CD4-positive, alpha-beta T cell treated with Interleukin-17A for 4 hours (primary cell): ENCODE measurements around the gene MAOA.
"Not testable (repeated sequence)": the region's sequence is repeated elsewhere in the genome, so short reads cannot be mapped to it uniquely, and the experiment has no call there.

ENCODE experiments used
- DNase-seq: peaks from one replicate; pipeline ENCODE4 v3.0.0-alpha.2; 2020; ENCODE audit warnings: mixed read lengths

MAOA gene

DNA sequence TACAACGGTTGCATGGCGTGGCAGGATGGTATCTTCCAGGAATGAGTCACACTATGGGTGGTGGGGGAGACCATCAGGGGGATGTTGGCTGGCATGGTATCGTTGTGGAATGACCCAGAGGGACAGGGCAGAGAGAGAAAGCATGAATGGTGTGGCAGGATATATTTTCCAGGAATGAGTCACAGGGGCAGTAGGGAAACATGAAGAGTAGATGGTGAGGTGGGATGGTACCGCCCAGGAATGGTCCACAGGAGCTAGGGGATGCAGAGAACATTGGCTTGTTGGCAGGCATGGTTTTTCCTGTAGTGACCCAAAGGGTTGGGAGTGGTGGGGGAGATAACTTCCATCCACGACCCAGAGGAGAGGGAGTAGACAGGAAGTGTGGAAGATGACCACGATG lies 62.4 kb downstream of the MAOA start:
- DNase-seq: no peak

GRCh38 chrX:43718956-43719355 lies 62.9 kb downstream of the MAOA start:
- no peak for DNase-seq

GRCh38 chrX:43720082-43720481 lies 64.0 kb downstream of the MAOA start:
- no peak for DNase-seq

- no peak for DNase-seq
Observed at GRCh38 chrX:43720961-43721360, 64.9 kb downstream of the MAOA start.

- not testable (repeated sequence) for DNase-seq
Observed at GRCh38 chrX:43725227-43725626, 69.1 kb downstream of the MAOA start.

- not testable (repeated sequence) for DNase-seq
Observed at GRCh38 chrX:43727254-43727653, 71.2 kb downstream of the MAOA start.

GRCh38 chrX:43728002-43728401 lies 71.9 kb downstream of the MAOA start:
- no peak for DNase-seq

- no peak for DNase-seq
Observed at GRCh38 chrX:43728966-43729365, 72.9 kb downstream of the MAOA start.

GRCh38 chrX:43731086-43731485 lies 75.0 kb downstream of the MAOA start:
- no peak for DNase-seq

GRCh38 chrX:43733699-43734098 lies 77.6 kb downstream of the MAOA start:
- DNase-seq: no peak

DNA sequence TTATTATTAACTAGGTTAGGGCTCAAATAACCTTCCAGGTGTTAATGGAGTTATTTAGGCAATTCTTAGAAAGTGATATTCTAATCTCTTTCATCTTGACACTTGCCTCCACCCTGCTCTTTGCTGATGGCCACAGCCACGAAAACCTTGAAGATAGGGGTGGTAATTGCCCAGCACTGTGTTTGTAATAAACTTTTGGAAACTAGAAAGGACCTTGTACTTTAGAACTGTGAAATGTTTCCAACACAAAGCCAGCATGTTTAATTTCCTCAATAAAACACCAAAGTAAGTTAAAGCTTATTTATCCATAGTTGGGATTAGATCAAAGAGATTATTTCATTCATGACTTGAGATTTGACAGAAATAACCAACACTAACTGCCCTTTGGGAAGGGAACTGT lies 78.3 kb downstream of the MAOA start:
- no peak for DNase-seq

DNA sequence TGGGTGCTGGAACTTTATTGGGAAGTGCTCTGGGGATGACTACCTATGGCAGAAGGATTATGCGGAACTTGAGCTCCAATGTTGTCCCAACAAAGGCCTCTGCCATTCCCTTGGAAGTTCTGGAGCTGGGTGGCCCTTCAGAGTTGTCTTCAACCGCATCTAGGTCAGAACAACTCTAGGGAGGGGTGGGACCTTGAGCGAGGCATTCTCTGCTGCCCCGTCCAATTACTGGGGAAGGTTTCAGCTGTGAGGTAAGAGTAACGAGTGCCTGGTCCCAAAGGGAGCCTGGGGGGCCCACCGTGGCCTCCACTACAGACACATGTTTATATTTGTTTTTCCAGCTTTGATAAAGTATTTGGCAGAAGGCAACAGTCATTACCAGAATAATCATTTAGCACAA lies 79.4 kb downstream of the MAOA start:
- DNase-seq: no peak

- DNase-seq: no peak
Observed at GRCh38 chrX:43735957-43736356, 79.9 kb downstream of the MAOA start.

GRCh38 chrX:43741843-43742573 lies 85.9 kb downstream of the MAOA start:
- DNase-seq: no peak

DNA sequence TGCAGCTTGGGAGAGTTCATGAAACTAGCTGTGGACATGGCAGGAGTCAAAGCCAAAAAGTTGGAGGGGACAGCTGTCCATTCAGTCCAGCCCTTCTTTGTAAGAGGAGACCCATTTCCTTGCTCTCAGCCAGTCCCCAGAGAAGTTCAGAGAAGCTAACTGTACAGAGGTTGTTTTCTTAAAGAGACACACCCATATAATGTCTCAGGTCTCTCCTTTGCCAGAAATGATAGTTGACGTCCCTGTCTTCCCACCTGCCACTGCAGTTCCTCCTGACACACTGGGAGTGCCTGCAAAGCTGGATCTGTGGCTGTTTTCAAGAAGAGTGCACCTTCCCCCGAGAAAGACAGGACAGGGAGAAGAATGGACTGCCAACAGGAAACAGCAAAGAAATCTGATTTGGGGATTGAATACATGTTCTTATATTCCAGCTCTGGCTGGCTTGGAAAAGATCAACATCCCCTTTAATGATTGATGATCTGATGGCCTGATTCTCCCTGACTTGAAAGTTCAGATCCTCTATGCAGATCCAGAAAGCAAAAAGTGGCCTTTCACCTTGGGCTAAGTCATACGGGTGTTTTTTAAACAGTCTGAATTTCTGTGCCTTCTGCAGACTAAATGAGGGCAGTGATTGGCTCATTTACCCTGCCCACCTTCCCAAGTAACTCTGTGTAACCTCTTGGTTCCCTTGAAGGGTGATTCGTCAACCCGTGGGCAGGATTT lies 87.2 kb downstream of the MAOA start:
- no peak for DNase-seq

DNA sequence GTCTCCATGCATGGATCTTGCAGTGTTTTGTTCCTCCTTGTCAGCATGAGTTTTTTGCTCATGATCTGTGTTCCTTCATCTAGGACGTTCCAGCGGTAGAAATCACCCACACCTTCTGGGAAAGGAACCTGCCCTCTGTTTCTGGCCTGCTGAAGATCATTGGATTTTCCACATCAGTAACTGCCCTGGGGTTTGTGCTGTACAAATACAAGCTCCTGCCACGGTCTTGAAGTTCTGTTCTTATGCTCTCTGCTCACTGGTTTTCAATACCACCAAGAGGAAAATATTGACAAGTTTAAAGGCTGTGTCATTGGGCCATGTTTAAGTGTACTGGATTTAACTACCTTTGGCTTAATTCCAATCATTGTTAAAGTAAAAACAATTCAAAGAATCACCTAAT lies 88.2 kb downstream of the MAOA start:
- no peak for DNase-seq

- DNase-seq: no peak
Observed at GRCh38 chrX:43745938-43746721, 90.0 kb downstream of the MAOA start.

GRCh38 chrX:43747476-43747875 lies 91.4 kb downstream of the MAOA start:
- no peak for DNase-seq

- peak; percentile 52 for DNase-seq
Observed at GRCh38 chrX:43750248-43750676, 94.2 kb downstream of the MAOA start.

DNA sequence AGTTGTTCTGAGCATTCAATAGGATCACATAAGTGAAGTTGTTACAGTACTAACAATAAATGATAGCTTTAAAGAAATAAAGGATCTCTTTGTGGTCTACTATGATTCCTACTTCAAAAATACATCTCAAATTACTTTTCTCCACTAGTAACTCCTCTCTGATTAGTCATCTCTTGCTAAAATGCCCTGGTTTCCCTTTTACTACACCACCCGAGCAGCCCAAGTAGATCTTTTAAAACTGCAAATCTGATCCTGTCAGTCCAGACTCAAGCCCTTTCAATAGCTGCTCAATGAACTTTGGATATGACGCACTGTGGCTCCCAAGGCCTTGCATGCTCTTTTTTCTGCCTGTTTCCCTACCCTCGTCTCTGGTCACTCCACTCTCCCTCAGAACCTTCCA lies 97.5 kb downstream of the MAOA start:
- DNase-seq: no peak

- DNase-seq: no peak
Observed at GRCh38 chrX:43756076-43756475, 100.0 kb downstream of the MAOA start.

- DNase-seq: no peak
Observed at GRCh38 chrX:43758044-43758443, 101.9 kb downstream of the MAOA start.

GRCh38 chrX:43785930-43786591 lies 130.0 kb downstream of the MAOA start:
- DNase-seq: no peak
